Left lung (tissue), 10 donors: ENCODE data around the gene CMSS1. TPM values are rescaled to one million over a fixed set of nuclear protein-coding genes. Genes with fewer than 3 reads are reported as not detected.
A peak's percentile ranks its signal among the peaks of the same experiment; 100 is the strongest.

Experiments
- ATAC-seq: fragments of 200-7000 bp; cut with Tn5 transposase; one replicate; pipeline ENCODE4 v1.9.1; 2020; ENCODE audit warnings: moderate library complexity
- DNase-seq, 4 donors: peaks; one replicate each; pipeline ENCODE4 v3.0.0-alpha.2; 2013 to 2020
- H3K27ac ChIP-seq, 2 donors: fragments of 200-600 bp; sonication (generic) in 1 of 2; one replicate each; pipeline versions ENCODE4 v1.5.0 to v1.8.0; 2020 to 2021
- H3K27me3 ChIP-seq, 2 donors: fragments of 200-600 bp; sonication (generic) in 1 of 2; one replicate each; pipeline versions ENCODE4 v1.5.0 to v1.8.0; 2020 to 2021
- H3K36me3 ChIP-seq, 2 donors: fragments of 200-600 bp; sonication (generic) in 1 of 2; one replicate each; pipeline versions ENCODE4 v1.5.0 to v1.8.0; 2020 to 2021
- H3K4me1 ChIP-seq, 2 donors: fragments of 200-600 bp; one replicate each; pipeline ENCODE4 v1.8.0; 2021
- H3K4me3 ChIP-seq, 2 donors: fragments of 200-600 bp; sonication (generic) in 1 of 2; one replicate each; pipeline versions ENCODE4 v1.5.0 to v1.8.0; 2020 to 2021; ENCODE audit warnings: mild to moderate bottlenecking in 1 of 2
- H3K9me3 ChIP-seq, 2 donors: fragments of 200-600 bp; sonication (generic) in 1 of 2; one replicate each; pipeline versions ENCODE4 v1.5.0 to v1.8.0; 2020 to 2021
- intact Hi-C, 2 donors: fragments of 100-400 bp; cut with DNase I; formaldehyde crosslinking; loops; one replicate each; pipeline versions ENCODE4 v1.11.2 to v1.14.2; 2022
- polyA plus RNA-seq, 6 donors: library from polyadenylated mRNA; unstranded; fragments of 120-200 nt; gene quantifications; one replicate each; pipeline ENCODE4 v1.2.1, GENCODE V29; 2013; ENCODE audit not compliant: insufficient read length in 6 of 6
- total RNA-seq, 2 donors: library from RNA; stranded (reverse); fragmentation: NEBNext Ultra II Directional; extraction: Animal tissue kit (Norgen Biotek cat#: 25700); gene quantifications; one replicate each; pipeline ENCODE4 v1.2.1, GENCODE V29; 2021
- TF ChIP-seq, protein P1 (sequence below), 2 donors: fragments of 200-600 bp; sonication (generic) in 1 of 2; IDR thresholded peaks; one replicate each; pipeline versions ENCODE4 v1.5.0 to v1.8.0; 2021; ENCODE audit warnings: antibody characterized with exemption in 2 of 2
- donor health status: DM: no; HTN: yes; CAD: no.
- donor health status: DM: no; HTN: no; CAD: no.

CMSS1 gene
- total and polyA plus RNA-seq, 8 donors: 13.4 to 51.0 (median 41.8) TPM

DNA sequence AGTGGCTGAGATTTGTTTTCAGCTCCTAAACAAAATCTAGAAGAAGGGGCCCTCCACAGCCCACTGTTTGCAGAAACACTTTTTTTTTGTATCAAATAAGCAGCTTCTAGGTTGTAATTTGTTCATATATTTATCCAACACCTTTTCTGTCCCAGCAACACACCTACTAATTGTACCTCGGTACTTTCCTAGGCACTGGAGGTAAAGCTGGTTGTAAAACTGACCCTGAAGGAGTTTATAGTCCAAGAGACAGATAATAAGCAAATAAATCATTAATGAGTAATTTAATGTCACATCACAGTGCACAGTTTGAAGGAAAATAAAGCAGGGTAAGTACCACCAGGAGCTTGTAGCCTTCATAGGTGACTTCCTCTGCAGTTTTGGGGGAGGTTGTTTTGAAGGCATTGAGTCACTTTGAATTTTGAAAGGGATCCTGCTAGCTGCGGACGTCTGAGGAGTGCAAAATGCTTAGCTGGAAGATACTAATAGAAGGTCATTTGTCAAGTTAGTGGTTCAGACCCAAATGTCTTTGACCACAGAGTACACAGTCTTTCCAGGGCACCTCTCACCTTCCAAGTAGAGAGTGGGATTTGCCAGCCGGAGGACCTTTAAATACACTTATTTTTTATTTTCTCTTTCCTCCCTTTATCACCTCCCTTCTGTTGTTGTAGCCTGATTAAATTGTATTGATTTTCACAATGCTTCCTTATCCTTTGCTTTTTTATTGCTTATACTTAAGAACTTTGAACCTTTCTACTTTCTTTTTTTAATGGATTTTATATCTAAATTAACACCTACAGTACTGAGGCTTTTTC, 53.8 kb downstream of the CMSS1 start:
- H3K4me3 ChIP-seq: no peak overlapping the region
- H3K9me3 ChIP-seq: no peaks in the 10 kb centered on the region
- DNase-seq: no peak
- H3K27ac ChIP-seq: peak overlapping the region in 1 of 2 donors; percentile 34
- intact Hi-C loops: no loop called here
- H3K4me1 ChIP-seq: peaks cover 3 to 36% of the 10 kb centered on the region in 2 donors
- no peak for ATAC-seq
- H3K36me3 ChIP-seq: no peaks in the 10 kb centered on the region
- TF ChIP-seq, protein P1, sequence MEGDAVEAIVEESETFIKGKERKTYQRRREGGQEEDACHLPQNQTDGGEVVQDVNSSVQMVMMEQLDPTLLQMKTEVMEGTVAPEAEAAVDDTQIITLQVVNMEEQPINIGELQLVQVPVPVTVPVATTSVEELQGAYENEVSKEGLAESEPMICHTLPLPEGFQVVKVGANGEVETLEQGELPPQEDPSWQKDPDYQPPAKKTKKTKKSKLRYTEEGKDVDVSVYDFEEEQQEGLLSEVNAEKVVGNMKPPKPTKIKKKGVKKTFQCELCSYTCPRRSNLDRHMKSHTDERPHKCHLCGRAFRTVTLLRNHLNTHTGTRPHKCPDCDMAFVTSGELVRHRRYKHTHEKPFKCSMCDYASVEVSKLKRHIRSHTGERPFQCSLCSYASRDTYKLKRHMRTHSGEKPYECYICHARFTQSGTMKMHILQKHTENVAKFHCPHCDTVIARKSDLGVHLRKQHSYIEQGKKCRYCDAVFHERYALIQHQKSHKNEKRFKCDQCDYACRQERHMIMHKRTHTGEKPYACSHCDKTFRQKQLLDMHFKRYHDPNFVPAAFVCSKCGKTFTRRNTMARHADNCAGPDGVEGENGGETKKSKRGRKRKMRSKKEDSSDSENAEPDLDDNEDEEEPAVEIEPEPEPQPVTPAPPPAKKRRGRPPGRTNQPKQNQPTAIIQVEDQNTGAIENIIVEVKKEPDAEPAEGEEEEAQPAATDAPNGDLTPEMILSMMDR (IDR thresholded peaks at IDR 0.05): no peak
- no peaks in the 10 kb centered on the region for H3K27me3 ChIP-seq

- no peak for DNase-seq
- H3K27ac ChIP-seq: peak overlapping the region in 1 of 2 donors; percentile 87
- H3K9me3 ChIP-seq: no peaks in the 10 kb centered on the region
- intact Hi-C loops: no loop called here
- no peaks in the 10 kb centered on the region for H3K27me3 ChIP-seq
- H3K4me1 ChIP-seq: peaks cover 0 to 44% of the 10 kb centered on the region in 2 donors
- peak overlapping the region in 1 of 2 donors; percentile 59 for H3K4me3 ChIP-seq
- TF ChIP-seq, protein P1 (IDR thresholded peaks at IDR 0.05): no peak
- no peaks in the 10 kb centered on the region for H3K36me3 ChIP-seq
- ATAC-seq: no peak
These were observed 55.2 kb downstream of the CMSS1 start for GRCh38 chr3:99872923-99873254.

DNA sequence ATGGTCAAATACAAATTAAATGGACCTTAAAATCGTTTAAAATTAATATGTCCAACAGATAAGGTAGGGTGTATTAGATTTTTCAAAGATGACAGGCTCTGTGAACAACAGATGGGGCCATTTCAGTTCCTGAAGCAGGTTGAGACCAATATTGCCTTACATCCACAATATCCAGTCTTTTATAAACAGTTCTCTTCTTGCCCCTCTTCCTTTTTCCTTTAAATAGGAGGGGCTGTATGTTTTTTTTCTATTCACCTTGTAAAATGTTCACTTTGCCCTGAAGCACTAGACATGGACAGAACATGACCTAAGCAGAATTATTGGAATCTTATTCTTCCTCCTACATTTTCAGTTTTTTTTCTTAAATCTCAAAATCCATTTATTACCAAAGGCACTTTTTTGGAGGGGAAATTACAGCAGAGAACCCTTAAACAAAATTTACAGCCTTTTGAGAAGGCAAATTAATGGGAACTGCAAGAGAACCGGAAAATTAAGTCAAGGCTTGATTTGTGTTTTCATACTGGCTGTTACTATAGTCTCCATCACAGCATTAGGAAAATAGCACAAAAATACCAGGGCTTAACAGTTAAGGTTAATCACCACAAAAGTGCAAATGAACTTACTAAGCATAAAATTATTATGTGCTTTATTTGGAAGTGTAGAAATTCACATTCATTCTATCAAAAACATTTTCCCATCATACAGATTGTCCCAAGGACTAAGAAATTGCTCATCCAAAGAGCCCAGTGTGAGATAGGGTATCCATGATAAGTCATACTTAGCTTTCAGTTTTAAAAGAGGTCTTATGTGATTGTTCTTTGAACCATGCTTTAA, 55.8 kb downstream of the CMSS1 start:
- TF ChIP-seq, protein P1 (IDR thresholded peaks at IDR 0.05): no peak
- no peaks in the 10 kb centered on the region for H3K27me3 ChIP-seq
- peaks cover 0 to 46% of the 10 kb centered on the region in 2 donors for H3K4me1 ChIP-seq
- no peaks in the 10 kb centered on the region for H3K36me3 ChIP-seq
- no peaks in the 10 kb centered on the region for H3K9me3 ChIP-seq
- intact Hi-C loops: no loop called here
- H3K4me3 ChIP-seq: peak overlapping the region; percentile 10 to 59
- ATAC-seq (no peak), DNase-seq (no peak)
- peak overlapping the region in 1 of 2 donors; percentile 87 for H3K27ac ChIP-seq

GRCh38 chr3:99874237-99875002, 56.8 kb downstream of the CMSS1 start:
- TF ChIP-seq, protein P1 (IDR thresholded peaks at IDR 0.05): no peak
- intact Hi-C loops: no loop called here
- no peak for ATAC-seq
- peak overlapping the region; percentile 53 to 59 for H3K4me3 ChIP-seq
- no peaks in the 10 kb centered on the region for H3K9me3 ChIP-seq
- peaks cover 0 to 46% of the 10 kb centered on the region in 2 donors for H3K4me1 ChIP-seq
- no peak for DNase-seq
- peak overlapping the region; percentile 87 to 88 for H3K27ac ChIP-seq
- no peaks in the 10 kb centered on the region for H3K27me3 ChIP-seq
- H3K36me3 ChIP-seq: no peaks in the 10 kb centered on the region
